BE2C (cell line): Measurements from ENCODE around the gene BEGAIN.
A peak's percentile ranks its signal among the peaks of the same experiment; 100 is the strongest.

Experiments
- DNase-seq: peaks from one replicate; pipeline ENCODE4 v3.0.0-alpha.2; 2020
- H3K27me3 ChIP-seq: fragments of 250-450 bp; sonication (Bioruptor Pico); 2 replicates; pipeline ENCODE4 v1.5.1; 2020; ENCODE audit warnings: mild to moderate bottlenecking
- H3K36me3 ChIP-seq: fragments of 250-450 bp; sonication (Bioruptor Pico); 2 replicates; pipeline ENCODE4 v1.5.1; 2020; ENCODE audit warnings: mild to moderate bottlenecking
- H3K4me1 ChIP-seq: fragments of 250-450 bp; sonication (Bioruptor Pico); 2 replicates; pipeline ENCODE4 v1.5.1; 2020
- H3K4me3 ChIP-seq: 2 replicates; pipeline ENCODE4 v1.5.1; 2011; ENCODE audit warnings: low read depth, low read length
- H3K9me3 ChIP-seq: fragments of 250-450 bp; sonication (Bioruptor Pico); 2 replicates; pipeline ENCODE4 v1.5.1; 2020
- CTCF ChIP-seq: IDR thresholded peaks from 2 replicates; pipeline ENCODE4 v1.5.1; 2012; ENCODE audit warnings: mild to moderate bottlenecking, low read depth, low read length

The BEGAIN gene

GRCh38 chr14:100552524-100553125 is 34.6 kb downstream of the BEGAIN start:
- H3K36me3 ChIP-seq = no peaks in the 10 kb centered on the region
- H3K4me1 ChIP-seq = peaks cover 19% of the 10 kb centered on the region
- peak; percentile 63 for DNase-seq
- no peaks in the 10 kb centered on the region for H3K27me3 ChIP-seq
- TF ChIP-seq CTCF = no peak
- no peaks in the 10 kb centered on the region for H3K9me3 ChIP-seq
- H3K4me3 ChIP-seq = no peak overlapping the region

- TF ChIP-seq CTCF = no peak
- no peak overlapping the region for H3K4me3 ChIP-seq
- no peaks in the 10 kb centered on the region for H3K9me3 ChIP-seq
- DNase-seq = no peak
- no peaks in the 10 kb centered on the region for H3K27me3 ChIP-seq
- no peaks in the 10 kb centered on the region for H3K36me3 ChIP-seq
- H3K4me1 ChIP-seq = peaks cover 7% of the 10 kb centered on the region
These were observed 36.2 kb downstream of the BEGAIN start for GRCh38 chr14:100551056-100551455.

GRCh38 chr14:100549834-100550625 is 37.2 kb downstream of the BEGAIN start:
- Histone ChIP-seq H3K4me3 (no peak overlapping the region), H3K9me3 (no peaks in the 10 kb centered on the region), H3K27me3 (no peaks in the 10 kb centered on the region), H3K4me1 (peaks cover 7% of the 10 kb centered on the region), H3K36me3 (no peaks in the 10 kb centered on the region)
- no peak for TF ChIP-seq CTCF
- DNase-seq = no peak

GRCh38 chr14:100548939-100549338 is 38.3 kb downstream of the BEGAIN start:
- Histone ChIP-seq H3K27me3 (no peaks in the 10 kb centered on the region), H3K9me3 (no peaks in the 10 kb centered on the region), H3K4me1 (peaks cover 7% of the 10 kb centered on the region), H3K4me3 (no peak overlapping the region), H3K36me3 (peaks cover 8% of the 10 kb centered on the region)
- no peak for TF ChIP-seq CTCF
- no peak for DNase-seq

GRCh38 chr14:100548295-100548655 is 38.9 kb downstream of the BEGAIN start:
- DNase-seq = no peak
- H3K36me3 ChIP-seq = peaks cover 12% of the 10 kb centered on the region
- H3K27me3 ChIP-seq = no peaks in the 10 kb centered on the region
- no peaks in the 10 kb centered on the region for H3K9me3 ChIP-seq
- H3K4me3 ChIP-seq = no peak overlapping the region
- no peak for TF ChIP-seq CTCF
- peaks cover 4% of the 10 kb centered on the region; the same call in 1 of the 2 replicates for H3K4me1 ChIP-seq
